ENCODE results near the gene CAPN15. TPM values are rescaled to one million over a fixed set of nuclear protein-coding genes. Genes with fewer than 3 reads are reported as not detected.

The CAPN15 gene
- total and polyA plus RNA-seq, 7 experiments from 2014 or later, result 3.2 to 89.8 (median 52.8) TPM

- H3K36me3 ChIP-seq (ENCODE audit: control insufficient read depth in 2 of 3, insufficient read depth in 3 of 3, low read length in 3 of 3), result peaks cover 0 to 7% (median 0%) of the 10 kb centered on the region in 3 experiments
- no peak overlapping the region for H3K4me3 ChIP-seq (ENCODE audit: low read length)
- no peaks in the 10 kb centered on the region for H3K27me3 Mint-ChIP-seq
- ATAC-seq (no peak), DNase-seq (no peak)
- no peaks in the 10 kb centered on the region for H3K9me3 ChIP-seq (ENCODE audit: control insufficient read depth in 2 of 3, low read length in 3 of 3)
- intact Hi-C loops (cut with micrococcal nuclease), result loop anchor here in 1 of 2 donors (5.0 kb wide), 4 partner anchors 123 to 827 kb away; partner anchors contain the start of genes DECR2, FAM234A, GNPTG and MRPL28
- H3K4me1 Mint-ChIP-seq, result peaks cover 21 to 33% (median 27%) of the 10 kb centered on the region in 7 donors
- H3K27me3 ChIP-seq (ENCODE audit: control insufficient read depth in 2 of 2, insufficient read depth in 2 of 2, low read length in 2 of 2), result no peaks in the 10 kb centered on the region
- peak overlapping the region; percentile 97 for H3K27ac ChIP-seq (ENCODE audit: low read depth, low read length)
- H3K4me3 Mint-ChIP-seq, result peak overlapping the region in 5 of 10 donors; percentile 18 to 86 (median 69)
- ChIA-PET POLR2A (interaction anchor here (0.6 kb wide), 1 partner anchor 421 kb away, joined by 3 read pairs; no protein-coding TSS in a partner anchor), CTCF (interaction anchor here (0.6 kb wide), 2 partner anchors 13 to 216 kb away, joined by 3 to 4 read pairs; no protein-coding TSS in a partner anchor)
- peak overlapping the region in 6 of 9 donors; percentile 20 to 93 (median 88) for H3K27ac Mint-ChIP-seq
- H3K36me3 Mint-ChIP-seq, result peaks cover 0 to 2% (median 0%) of the 10 kb centered on the region in 5 donors
- peaks cover 23 to 27% of the 10 kb centered on the region in 2 donors for H3K4me1 ChIP-seq (ENCODE audit: control insufficient read depth in 2 of 2, insufficient read depth in 2 of 2, low read length in 2 of 2)
- H3K9me3 Mint-ChIP-seq, result no peaks in the 10 kb centered on the region
Observed at GRCh38 chr16:525123-525519, 2.4 kb upstream of the CAPN15 start.

DNA sequence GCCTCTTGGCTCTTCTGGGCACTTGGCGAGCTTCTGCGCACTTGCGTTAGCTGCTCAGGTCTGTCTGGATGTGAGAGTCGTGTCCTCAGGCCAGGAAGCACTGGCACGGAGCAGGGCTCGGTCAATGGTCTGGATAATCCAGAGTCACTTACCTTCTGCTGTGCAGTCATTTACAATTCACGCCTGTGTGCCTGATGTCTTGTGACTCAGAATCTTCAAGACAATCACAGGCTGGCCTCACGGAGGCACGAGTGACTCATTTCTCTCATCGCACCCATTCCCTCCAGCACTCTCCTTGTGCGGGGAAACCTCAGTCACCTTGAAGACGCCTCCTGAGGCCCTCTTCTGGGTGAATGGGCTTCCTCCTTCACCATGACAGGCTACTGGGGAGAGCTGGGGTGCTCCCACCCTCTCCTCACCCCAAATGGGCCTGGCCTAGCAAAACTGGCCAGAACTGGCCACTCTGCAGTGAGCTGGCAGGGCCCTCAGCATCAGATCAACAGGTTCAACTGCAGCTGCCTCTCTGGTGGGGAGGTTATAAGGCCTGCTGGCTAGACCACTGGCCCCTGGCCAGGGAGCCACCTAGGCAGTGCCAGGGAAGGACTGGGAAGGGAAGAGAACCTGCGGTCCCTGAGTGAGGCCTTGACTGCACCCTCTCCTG is 1.9 kb upstream of the CAPN15 start:
- POLR2A ChIA-PET, result interaction anchor here (0.6 kb wide), 1 partner anchor 421 kb away, joined by 3 read pairs; no protein-coding TSS in a partner anchor
- peaks cover 21 to 38% (median 30%) of the 10 kb centered on the region in 7 donors for H3K4me1 Mint-ChIP-seq
- peaks cover 0 to 2% (median 0%) of the 10 kb centered on the region in 3 experiments for H3K36me3 ChIP-seq (ENCODE audit: control insufficient read depth in 2 of 3, insufficient read depth in 3 of 3, low read length in 3 of 3)
- no peaks in the 10 kb centered on the region for H3K27me3 Mint-ChIP-seq
- no peak for ATAC-seq
- H3K36me3 Mint-ChIP-seq, result peaks cover 0 to 2% (median 0%) of the 10 kb centered on the region in 5 donors
- CTCF ChIA-PET, result interaction anchor here (0.6 kb wide), 2 partner anchors 13 to 217 kb away, joined by 3 to 4 read pairs; no protein-coding TSS in a partner anchor
- H3K27ac Mint-ChIP-seq, result peak overlapping the region in 6 of 9 donors; percentile 46 to 93 (median 88)
- H3K27ac ChIP-seq (ENCODE audit: low read depth, low read length), result peak overlapping the region; percentile 97
- H3K27me3 ChIP-seq (ENCODE audit: control insufficient read depth in 2 of 2, insufficient read depth in 2 of 2, low read length in 2 of 2), result no peaks in the 10 kb centered on the region
- H3K4me3 ChIP-seq (ENCODE audit: low read length), result no peak overlapping the region
- peak in 2 of 9 donors; percentile 26 to 74 for DNase-seq
- H3K4me1 ChIP-seq (ENCODE audit: control insufficient read depth in 2 of 2, insufficient read depth in 2 of 2, low read length in 2 of 2), result peaks cover 26 to 28% of the 10 kb centered on the region in 2 donors
- H3K4me3 Mint-ChIP-seq, result peak overlapping the region in 9 of 10 donors; percentile 32 to 86 (median 80)
- H3K9me3 Mint-ChIP-seq, result no peaks in the 10 kb centered on the region
- intact Hi-C loops (cut with micrococcal nuclease), result loop anchor here in 1 of 2 donors (5.0 kb wide), 4 partner anchors 123 to 827 kb away; partner anchors contain the start of genes DECR2, FAM234A, GNPTG and MRPL28
- no peaks in the 10 kb centered on the region for H3K9me3 ChIP-seq (ENCODE audit: control insufficient read depth in 2 of 3, low read length in 3 of 3)

DNA sequence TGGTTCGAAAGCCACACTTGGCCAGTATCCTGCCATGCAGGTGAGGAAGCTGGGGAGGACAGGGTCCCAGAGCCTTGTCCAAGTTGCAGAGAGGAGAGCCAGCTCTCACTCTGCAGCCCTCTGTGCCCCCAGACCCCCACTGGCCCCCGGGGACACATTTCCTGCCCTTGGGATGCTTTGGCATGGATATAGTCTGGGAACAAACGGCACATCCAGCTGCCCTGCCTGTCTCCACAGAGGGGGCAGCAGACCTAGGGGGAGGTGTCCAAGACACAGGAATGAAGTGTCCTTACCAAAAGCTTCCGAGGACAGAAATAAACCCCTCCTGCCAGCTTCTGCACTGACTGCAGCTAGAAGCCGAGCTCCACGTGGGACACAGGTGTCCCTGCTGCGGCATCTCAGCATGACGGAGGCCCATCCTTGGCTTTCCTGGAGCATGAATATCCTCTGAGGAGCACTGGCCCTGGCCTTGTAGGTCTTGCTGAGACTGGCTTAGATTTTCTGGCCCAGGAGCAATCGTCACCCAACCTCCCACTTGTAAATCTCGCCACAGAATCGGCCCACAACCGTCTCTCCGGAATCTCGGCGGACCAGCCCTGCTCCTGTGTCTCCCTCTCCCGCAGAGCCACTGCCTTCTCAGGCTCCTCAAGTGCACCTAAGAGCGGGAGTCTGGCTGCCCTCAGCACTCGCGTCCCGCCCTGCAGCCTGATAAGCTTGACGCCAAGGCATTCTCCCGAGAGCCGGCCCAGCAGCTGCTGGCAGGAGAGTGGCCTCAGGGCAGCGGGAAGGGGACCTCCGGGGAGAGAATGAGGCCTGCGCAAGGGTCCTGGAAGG is 1.1 kb upstream of the CAPN15 start:
- peak overlapping the region; percentile 69 to 86 (median 81) for H3K4me3 Mint-ChIP-seq
- ATAC-seq (no peak), DNase-seq (peak in 3 of 9 donors; percentile 17 to 29 (median 25))
- peaks cover 21 to 38% (median 30%) of the 10 kb centered on the region in 7 donors for H3K4me1 Mint-ChIP-seq
- ChIA-PET POLR2A (interaction anchor here (0.8 to 1.0 kb wide), 2 partner anchors 40 to 110 kb away, joined by 3 to 5 read pairs; partner anchors contain the start of genes METTL26 and NHLRC4), CTCF (interaction anchor here (1.0 kb wide), 1 partner anchor 98 kb away, joined by 4 read pairs; no protein-coding TSS in a partner anchor)
- Histone ChIP-seq H3K27me3 (ENCODE audit: control insufficient read depth in 2 of 2, insufficient read depth in 2 of 2, low read length in 2 of 2) (no peaks in the 10 kb centered on the region), H3K36me3 (ENCODE audit: control insufficient read depth in 2 of 3, insufficient read depth in 3 of 3, low read length in 3 of 3) (no peaks in the 10 kb centered on the region), H3K4me1 (ENCODE audit: control insufficient read depth in 2 of 2, insufficient read depth in 2 of 2, low read length in 2 of 2) (peaks cover 26 to 28% of the 10 kb centered on the region in 2 donors), H3K27ac (ENCODE audit: low read depth, low read length) (peak overlapping the region; percentile 97), H3K9me3 (ENCODE audit: control insufficient read depth in 2 of 3, low read length in 3 of 3) (no peaks in the 10 kb centered on the region), H3K4me3 (ENCODE audit: low read length) (peak overlapping the region; percentile 78)
- intact Hi-C loops (cut with micrococcal nuclease), result loop anchor here (1.0 to 5.0 kb wide), 8 partner anchors 43 to 826 kb away; partner anchors contain the start of genes METTL26 (in 2 of the 2), RAB11FIP3 (in 2 of the 2), DECR2 (in 1 of the 2) and FAM234A (in 1 of the 2)
- H3K27me3 Mint-ChIP-seq, result no peaks in the 10 kb centered on the region
- H3K36me3 Mint-ChIP-seq, result peaks cover 0 to 2% (median 0%) of the 10 kb centered on the region in 5 donors
- peak overlapping the region; percentile 68 to 91 (median 74) for H3K27ac Mint-ChIP-seq
- no peaks in the 10 kb centered on the region for H3K9me3 Mint-ChIP-seq

DNA sequence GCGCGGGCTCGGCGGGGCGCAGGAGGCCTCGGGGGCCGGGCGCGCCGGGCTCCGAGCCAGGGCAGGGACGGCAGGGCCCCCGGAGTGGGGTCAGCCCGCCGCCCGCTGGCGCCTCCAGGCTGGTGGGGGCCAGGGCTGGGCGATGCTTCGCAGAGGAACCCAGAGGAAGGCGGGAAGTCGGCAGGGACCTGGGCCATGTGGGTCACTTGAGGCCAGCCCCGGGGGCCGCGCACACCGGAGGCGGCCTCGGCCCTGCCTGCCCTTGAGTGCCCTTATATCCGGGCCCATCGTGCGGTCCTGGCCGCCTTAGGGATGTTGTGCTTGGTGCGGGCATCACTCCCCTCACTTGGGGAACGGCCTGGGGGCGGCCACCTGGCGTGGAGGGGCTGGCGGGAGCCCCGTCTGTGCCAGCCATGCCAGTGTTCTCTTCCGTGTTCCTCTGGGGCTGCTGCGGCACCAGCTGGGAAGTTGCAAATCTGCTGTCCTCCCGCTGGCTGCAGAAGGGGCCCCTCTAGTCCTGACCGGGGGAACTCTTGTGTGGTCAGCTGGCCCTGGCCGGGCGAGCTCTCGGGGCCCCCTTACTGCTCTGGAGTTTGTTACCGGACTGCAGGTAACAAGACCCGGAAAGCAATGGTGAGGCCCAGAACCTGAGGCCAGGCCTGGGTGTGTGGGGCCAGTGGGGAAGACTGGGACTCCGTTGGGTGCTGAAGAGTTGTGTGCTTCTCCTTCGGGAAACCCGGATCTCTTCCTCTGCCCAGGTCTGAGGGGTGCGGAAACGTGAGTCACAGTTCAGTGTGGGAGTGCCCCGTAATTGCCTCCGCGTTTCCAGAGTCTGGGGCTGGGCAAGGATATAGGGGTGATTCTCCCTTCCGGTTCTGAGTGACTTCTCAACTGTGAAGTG is 849 bp downstream of the CAPN15 start:
- peak overlapping the region; percentile 79 for H3K27ac ChIP-seq (ENCODE audit: low read depth, low read length)
- peaks cover 0 to 2% (median 0%) of the 10 kb centered on the region in 5 donors for H3K36me3 Mint-ChIP-seq
- peak overlapping the region; percentile 83 to 93 (median 88) for H3K4me3 Mint-ChIP-seq
- no peaks in the 10 kb centered on the region for H3K9me3 ChIP-seq (ENCODE audit: control insufficient read depth in 2 of 3, low read length in 3 of 3)
- no peaks in the 10 kb centered on the region for H3K27me3 ChIP-seq (ENCODE audit: control insufficient read depth in 2 of 2, insufficient read depth in 2 of 2, low read length in 2 of 2)
- peak overlapping the region; percentile 46 to 93 (median 83) for H3K27ac Mint-ChIP-seq
- ChIA-PET POLR2A (interaction anchor here (1.4 kb wide), 1 partner anchor 44 kb away, joined by 5 read pairs; no protein-coding TSS in a partner anchor), CTCF (interaction anchor here (1.1 kb wide), 1 partner anchor 11 kb away, joined by 3 read pairs; no protein-coding TSS in a partner anchor)
- intact Hi-C loops (cut with micrococcal nuclease), result loop anchor here (2.0 to 5.0 kb wide), 5 partner anchors 40 to 824 kb away; partner anchors contain the start of genes DECR2 (in 1 of the 2), FAM234A (in 1 of the 2), GNPTG (in 1 of the 2) and MRPL28 (in 1 of the 2)
- H3K4me3 ChIP-seq (ENCODE audit: low read length), result peak overlapping the region; percentile 69
- H3K27me3 Mint-ChIP-seq, result no peaks in the 10 kb centered on the region
- peaks cover 26 to 28% of the 10 kb centered on the region in 2 donors for H3K4me1 ChIP-seq (ENCODE audit: control insufficient read depth in 2 of 2, insufficient read depth in 2 of 2, low read length in 2 of 2)
- no peaks in the 10 kb centered on the region for H3K36me3 ChIP-seq (ENCODE audit: control insufficient read depth in 2 of 3, insufficient read depth in 3 of 3, low read length in 3 of 3)
- DNase-seq, result peak in 8 of 9 donors; percentile 14 to 65 (median 28)
- peaks cover 21 to 33% (median 30%) of the 10 kb centered on the region in 7 donors for H3K4me1 Mint-ChIP-seq
- no peaks in the 10 kb centered on the region for H3K9me3 Mint-ChIP-seq
- no peak for ATAC-seq

DNA sequence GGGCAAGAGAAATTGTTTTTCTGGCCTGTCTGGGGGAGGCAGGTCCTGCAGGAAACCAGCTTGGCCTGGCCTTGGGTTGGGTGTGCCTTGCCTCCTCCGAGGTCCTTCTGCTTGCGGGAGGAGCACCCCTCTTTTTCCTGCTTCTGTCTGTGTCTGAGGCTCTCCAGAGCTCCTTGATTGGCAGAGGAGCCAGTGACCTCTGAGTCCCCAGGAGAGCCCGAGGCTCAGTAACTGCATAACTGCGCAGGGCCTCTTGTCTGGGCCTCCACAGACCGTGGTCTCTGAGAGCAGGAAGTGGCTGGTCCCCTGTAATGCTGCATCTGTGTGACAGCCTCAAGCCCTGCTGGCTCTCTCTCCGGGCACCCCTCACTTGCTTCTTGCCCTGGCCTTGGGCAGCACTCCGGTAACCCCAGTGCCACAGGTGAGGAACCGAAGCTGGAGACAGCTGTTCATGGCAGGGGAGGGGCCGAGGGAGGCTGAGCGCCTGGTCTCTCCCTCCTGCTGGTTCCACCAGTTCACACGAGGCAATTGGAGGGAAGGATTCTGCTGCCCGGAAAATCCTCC is 1.6 kb downstream of the CAPN15 start:
- Histone ChIP-seq H3K4me1 (ENCODE audit: control insufficient read depth in 2 of 2, insufficient read depth in 2 of 2, low read length in 2 of 2) (peaks cover 26 to 28% of the 10 kb centered on the region in 2 donors), H3K9me3 (ENCODE audit: control insufficient read depth in 2 of 3, low read length in 3 of 3) (no peaks in the 10 kb centered on the region), H3K27me3 (ENCODE audit: control insufficient read depth in 2 of 2, insufficient read depth in 2 of 2, low read length in 2 of 2) (no peaks in the 10 kb centered on the region), H3K36me3 (ENCODE audit: control insufficient read depth in 2 of 3, insufficient read depth in 3 of 3, low read length in 3 of 3) (no peaks in the 10 kb centered on the region), H3K4me3 (ENCODE audit: low read length) (peak overlapping the region; percentile 69), H3K27ac (ENCODE audit: low read depth, low read length) (peak overlapping the region; percentile 79)
- H3K9me3 Mint-ChIP-seq, result no peaks in the 10 kb centered on the region
- CTCF ChIA-PET, result interaction anchor here (1.1 kb wide), 1 partner anchor 12 kb away, joined by 3 read pairs; no protein-coding TSS in a partner anchor
- peak overlapping the region; percentile 46 to 93 (median 83) for H3K27ac Mint-ChIP-seq
- peaks cover 0 to 2% (median 0%) of the 10 kb centered on the region in 5 donors for H3K36me3 Mint-ChIP-seq
- DNase-seq (peak in 1 of 9 donors; percentile 14), ATAC-seq (no peak)
- POLR2A ChIA-PET, result interaction anchor here (1.4 kb wide), 1 partner anchor 43 kb away, joined by 5 read pairs; no protein-coding TSS in a partner anchor
- intact Hi-C loops (cut with micrococcal nuclease), result loop anchor here (2.0 to 5.0 kb wide), 5 partner anchors 40 to 823 kb away; partner anchors contain the start of genes DECR2 (in 1 of the 2), FAM234A (in 1 of the 2), GNPTG (in 1 of the 2) and MRPL28 (in 1 of the 2)
- H3K4me3 Mint-ChIP-seq, result peak overlapping the region; percentile 83 to 93 (median 88)
- no peaks in the 10 kb centered on the region for H3K27me3 Mint-ChIP-seq
- H3K4me1 Mint-ChIP-seq, result peaks cover 21 to 33% (median 30%) of the 10 kb centered on the region in 7 donors

Data from naive thymus-derived CD4-positive, alpha-beta T cell (primary cell).